ENCODE measurements around the gene ZBTB4. TPM values are rescaled to one million over a fixed set of nuclear protein-coding genes. Genes with fewer than 3 reads are reported as not detected.
"Not testable (repeated sequence)": the region's sequence is repeated elsewhere in the genome, so short reads cannot be mapped to it uniquely, and the experiment has no call there.

Gene ZBTB4
- total and polyA plus RNA-seq, 9 of the 15 experiments (the other 6 are each of a cell fraction or from before 2014, with no cell fraction given): 0.92 to 6.9 (median 3.3) TPM

GRCh38 chr17:7471729-7472128 lies 7.7 kb downstream of the ZBTB4 start:
- Histone ChIP-seq H3K79me2 (ENCODE audit: control insufficient read depth, insufficient read depth, low read length) (peaks cover 62% of the 10 kb centered on the region), H3K9me1 (ENCODE audit: control insufficient read depth, insufficient read depth, low read length) (no peaks in the 10 kb centered on the region), H3K9ac (ENCODE audit: insufficient read depth in 1 of 2, low read depth in 2 of 2, low read length in 2 of 2) (no peak overlapping the region), H2AFZ (ENCODE audit: low read depth, low read length) (no peak overlapping the region), H3K4me3 (no peak overlapping the region), H3K4me1 (replicated peaks in 1 of 2; ENCODE audit: control insufficient read depth in 2 of 2, insufficient read depth in 2 of 2, low read length in 2 of 2) (peaks cover 21 to 25% of the 10 kb centered on the region in 2 experiments), H3K4me2 (ENCODE audit: insufficient read depth, low read length) (no peak overlapping the region), H3K27me3 (ENCODE audit: control insufficient read depth in 2 of 2, insufficient read depth in 2 of 2, low read length in 2 of 2) (no peaks in the 10 kb centered on the region), H3K9me3 (replicated peaks; ENCODE audit: control insufficient read depth, insufficient read depth, low read depth, low read length) (no peaks in the 10 kb centered on the region), H3K36me3 (ENCODE audit: control insufficient read depth, insufficient read depth, low read length) (peaks cover 7% of the 10 kb centered on the region; the same call in 2 of the 3 replicates), H3K27ac (ENCODE audit: extremely low read depth, low read depth, low read length) (no peak overlapping the region), H4K20me1 (replicated peaks; ENCODE audit: control insufficient read depth, insufficient read depth, low read length) (0 out of 2 replicates have a peak, but pooled peaks cover 7% of the 10 kb centered on the region)
- ChIA-PET POLR2A (interaction anchor here (1.3 to 2.0 kb wide), 3 partner anchors 8 to 12 kb away, joined by 3 to 6 read pairs (median 5); partner anchors contain the start of genes POLR2A and ZBTB4), CTCF (ENCODE audit: low intra/inter-chr PET ratio) (no interaction called here)
- TF ChIP-seq HNRNPUL1 (IDR thresholded peaks at IDR 0.05; ENCODE audit: low read length): no peak
- TF ChIP-seq ZBTB33 (CRISPR knock-in tag; IDR thresholded peaks at IDR 0.05): no peak
- TF ChIP-seq POU5F1 (IDR thresholded peaks at IDR 0.05; ENCODE audit: borderline replicate concordance, low read depth, low read length, partially characterized antibody): no peak
- TF ChIP-seq ZKSCAN8 (CRISPR knock-in tag; IDR thresholded peaks at IDR 0.05): no peak
- TF ChIP-seq ZNF644 (tag; IDR thresholded peaks at IDR 0.05; ENCODE audit: low read depth): no peak
- TF ChIP-seq MYBL2 (IDR thresholded peaks at IDR 0.05; ENCODE audit: low read depth): no peak
- no peak for TF ChIP-seq MYBL2 (CRISPR knock-in tag; IDR thresholded peaks at IDR 0.05; ENCODE audit: borderline replicate concordance)
- TF ChIP-seq RBM34 (IDR thresholded peaks at IDR 0.05; ENCODE audit: borderline replicate concordance, insufficient read depth, low read length): no peak
- TF ChIP-seq NFIX (CRISPR knock-in tag; IDR thresholded peaks at IDR 0.05; ENCODE audit: low read depth): no peak
- FAIRE-seq (no peak), ATAC-seq (no peak), DNase-seq (ENCODE audit: extremely low read depth in 1 of 4, low spot score in 3 of 4) (no peak)
- intact Hi-C loops (cut with micrococcal nuclease) (no loop called here), in situ Hi-C loops (cut with MboI) (no loop called here)
- TSS peak; percentile 19 for BruUV-seq (replicated peaks)
- 94% methylated on average over 2 of the region's 2 CpGs for WGBS (ENCODE audit: insufficient coverage, low coverage, missing lambda C conversion rate)

GRCh38 chr17:7470457-7470973 lies 8.9 kb downstream of the ZBTB4 start:
- BruUV-seq (replicated peaks); H4K20me1 ChIP-seq (replicated peaks; ENCODE audit: control insufficient read depth, insufficient read depth, low read length); CTCF ChIA-PET (ENCODE audit: low intra/inter-chr PET ratio); H3K9me1 ChIP-seq (ENCODE audit: control insufficient read depth, insufficient read depth, low read length); H3K4me3 ChIP-seq; H3K27ac ChIP-seq (ENCODE audit: extremely low read depth, low read depth, low read length); H3K27me3 ChIP-seq (ENCODE audit: control insufficient read depth in 2 of 2, insufficient read depth in 2 of 2, low read length in 2 of 2); intact Hi-C loops (cut with micrococcal nuclease); in situ Hi-C loops (cut with MboI); DNase-seq (ENCODE audit: extremely low read depth in 1 of 4, low spot score in 3 of 4); ATAC-seq; FAIRE-seq; H3K4me2 ChIP-seq (ENCODE audit: insufficient read depth, low read length); H3K9ac ChIP-seq (ENCODE audit: insufficient read depth in 1 of 2, low read depth in 2 of 2, low read length in 2 of 2); H3K9me3 ChIP-seq (replicated peaks; ENCODE audit: control insufficient read depth, insufficient read depth, low read depth, low read length); H2AFZ ChIP-seq (ENCODE audit: low read depth, low read length): not testable (repeated sequence)
- 87% methylated on average over 7 of the region's 8 CpGs for WGBS (ENCODE audit: insufficient coverage, low coverage, missing lambda C conversion rate)
- H3K4me1 ChIP-seq (replicated peaks in 1 of 2; ENCODE audit: control insufficient read depth in 2 of 2, insufficient read depth in 2 of 2, low read length in 2 of 2): peaks cover 13 to 21% of the 10 kb centered on the region in 2 experiments
- peaks cover 49% of the 10 kb centered on the region for H3K79me2 ChIP-seq (ENCODE audit: control insufficient read depth, insufficient read depth, low read length)
- H3K36me3 ChIP-seq (ENCODE audit: control insufficient read depth, insufficient read depth, low read length): peaks cover 10% of the 10 kb centered on the region; the same call in 1 of the 3 replicates
- POLR2A ChIA-PET: interaction anchor here (0.8 to 3.2 kb wide), 4 partner anchors 9 to 31 kb away, joined by 4 to 10 read pairs (median 6); partner anchors contain the start of genes POLR2A and ZBTB4
